ENCODE measurements around the gene C2CD2.

The C2CD2 gene

GRCh38 chr21:41948078-41948895 is 5.5 kb downstream of the C2CD2 start:
- no peaks in the 10 kb centered on the region for H3K27me3 ChIP-seq (ENCODE audit: insufficient read depth, poor library complexity, severe bottlenecking)
- H3K4me3 ChIP-seq (replicated peaks; ENCODE audit: insufficient read depth, low read length) = no peak overlapping the region
- H3K27ac ChIP-seq (replicated peaks) = no peak overlapping the region
- DNase-seq (ENCODE audit: low read depth in 1 of 2, low spot score in 1 of 2) = no peak
- TF ChIP-seq GABPA (IDR thresholded peaks at IDR 0.05; ENCODE audit: low read depth) = no peak
- TF ChIP-seq REST (IDR thresholded peaks at IDR 0.05; ENCODE audit: insufficient replicate concordance, low read depth) = no peak
- no peak for TF ChIP-seq SPI1 (IDR thresholded peaks at IDR 0.05; ENCODE audit: borderline replicate concordance, low read depth)
- no peak for TF ChIP-seq POLR2AphosphoS5 (IDR thresholded peaks at IDR 0.05; ENCODE audit: low read depth)
- TF ChIP-seq CTCF (IDR thresholded peaks at IDR 0.05; ENCODE audit: insufficient read depth, low read length) = no peak

- Histone ChIP-seq H3K27me3 (ENCODE audit: insufficient read depth, poor library complexity, severe bottlenecking) (no peaks in the 10 kb centered on the region), H3K4me3 (replicated peaks; ENCODE audit: insufficient read depth, low read length) (no peak overlapping the region), H3K27ac (replicated peaks) (no peak overlapping the region)
- TF ChIP-seq REST (IDR thresholded peaks at IDR 0.05; ENCODE audit: insufficient replicate concordance, low read depth) (no peak), CTCF (IDR thresholded peaks at IDR 0.05; ENCODE audit: insufficient read depth, low read length) (no peak), SPI1 (IDR thresholded peaks at IDR 0.05; ENCODE audit: borderline replicate concordance, low read depth) (no peak), GABPA (IDR thresholded peaks at IDR 0.05; ENCODE audit: low read depth) (no peak), POLR2AphosphoS5 (IDR thresholded peaks at IDR 0.05; ENCODE audit: low read depth) (no peak)
- no peak for DNase-seq (ENCODE audit: low read depth in 1 of 2, low spot score in 1 of 2)
Measured at GRCh38 chr21:41945982-41946381, 7.8 kb downstream of the C2CD2 start.

GRCh38 chr21:41943851-41944250 is 10.0 kb downstream of the C2CD2 start:
- H3K27me3 ChIP-seq (ENCODE audit: insufficient read depth, poor library complexity, severe bottlenecking) = no peaks in the 10 kb centered on the region
- TF ChIP-seq CTCF (IDR thresholded peaks at IDR 0.05; ENCODE audit: insufficient read depth, low read length) (no peak), SPI1 (IDR thresholded peaks at IDR 0.05; ENCODE audit: borderline replicate concordance, low read depth) (no peak), REST (IDR thresholded peaks at IDR 0.05; ENCODE audit: insufficient replicate concordance, low read depth) (no peak), GABPA (IDR thresholded peaks at IDR 0.05; ENCODE audit: low read depth) (no peak), POLR2AphosphoS5 (IDR thresholded peaks at IDR 0.05; ENCODE audit: low read depth) (no peak)
- no peak overlapping the region for H3K4me3 ChIP-seq (replicated peaks; ENCODE audit: insufficient read depth, low read length)
- DNase-seq (ENCODE audit: low read depth in 1 of 2, low spot score in 1 of 2) = no peak
- no peak overlapping the region for H3K27ac ChIP-seq (replicated peaks)
